ENCODE measurements around the gene OR6C6. TPM values are rescaled to one million over a fixed set of nuclear protein-coding genes. Genes with fewer than 3 reads are reported as not detected.

The OR6C6 gene
- total and polyA plus RNA-seq, 9 of the 15 experiments (the other 6 are each of a cell fraction or from before 2014, with no cell fraction given) = not detected

- no peak for TF ChIP-seq HMGXB4 (CRISPR knock-in tag; IDR thresholded peaks at IDR 0.05)
Observed at GRCh38 chr12:55336002-55336401, 39.6 kb upstream of the OR6C6 start (continued).

- no TSS peak for BruUV-seq (replicated peaks)
- TF ChIP-seq NUFIP1 (IDR thresholded peaks at IDR 0.05; ENCODE audit: partially characterized antibody) = no peak
- TF ChIP-seq ATF7 (IDR thresholded peaks at IDR 0.05) = no peak
- no peak for TF ChIP-seq MXI1 (IDR thresholded peaks at IDR 0.05; ENCODE audit: low read depth, low read length)
- TF ChIP-seq MAFK (IDR thresholded peaks at IDR 0.05; ENCODE audit: low read length) = no peak
- no peak for TF ChIP-seq ZNF239 (CRISPR knock-in tag; IDR thresholded peaks at IDR 0.05)
- no peak for TF ChIP-seq ZNF277 (CRISPR knock-in tag; IDR thresholded peaks at IDR 0.05; ENCODE audit: borderline replicate concordance)
- no peak for TF ChIP-seq SMAD1 (IDR thresholded peaks at IDR 0.05; ENCODE audit: low read depth, low read length, partially characterized antibody)
- no peak for TF ChIP-seq FUS (optimal IDR thresholded peaks at IDR 0.05; ENCODE audit: low read depth, low read length)
- TF ChIP-seq TEAD4 (IDR thresholded peaks at IDR 0.05; ENCODE audit: low read length) = no peak
- no peak for TF ChIP-seq TEAD4 (CRISPR knock-in tag; IDR thresholded peaks at IDR 0.05; ENCODE audit: borderline replicate concordance)
- intact Hi-C loops (cut with micrococcal nuclease) = no loop called here
Observed at GRCh38 chr12:55330446-55330845, 34.1 kb upstream of the OR6C6 start, which contains the start of gene OR6C3. Gene OR6C3, plus strand, starts transcription at chr12:55330746. Its CDS starts 955 bp downstream, at chr12:55331701.

More at GRCh38 chr12:55330446-55330845, 34.1 kb upstream of the OR6C6 start, which contains the start of gene OR6C3:
- H3K9me1 ChIP-seq (ENCODE audit: control insufficient read depth, insufficient read depth, low read length) = no peaks in the 10 kb centered on the region
- no peak for ATAC-seq
- no peaks in the 10 kb centered on the region for H3K4me1 ChIP-seq (replicated peaks in 1 of 2; ENCODE audit: control insufficient read depth in 2 of 2, insufficient read depth in 2 of 2, low read length in 2 of 2)
- in situ Hi-C loops (cut with MboI) = no loop called here
- H3K4me2 ChIP-seq (ENCODE audit: insufficient read depth, low read length) = no peak within 1 kb of the TSS
- FAIRE-seq = no peak
- no peaks in the 10 kb centered on the region for H3K9me3 ChIP-seq (replicated peaks; ENCODE audit: control insufficient read depth, insufficient read depth, low read depth, low read length)
- POLR2A ChIA-PET = no interaction called here
- no peak within 1 kb of the TSS for H3K9ac ChIP-seq (ENCODE audit: insufficient read depth in 1 of 2, low read depth in 2 of 2, low read length in 2 of 2)
- no peaks in the 10 kb centered on the region for H3K36me3 ChIP-seq (ENCODE audit: control insufficient read depth, insufficient read depth, low read length)
- WGBS (ENCODE audit: insufficient coverage, low coverage, missing lambda C conversion rate) = 3% methylated on average over 1 of the region's 1 CpG
- no peaks in the 10 kb centered on the region for H4K20me1 ChIP-seq (replicated peaks; ENCODE audit: control insufficient read depth, insufficient read depth, low read length)
- H2AFZ ChIP-seq (ENCODE audit: low read depth, low read length) = no peak within 1 kb of the TSS
- H3K4me3 ChIP-seq = no peak within 1 kb of the TSS
- H3K27ac ChIP-seq (ENCODE audit: extremely low read depth, low read depth, low read length) = no peak within 1 kb of the TSS
- DNase-seq (ENCODE audit: extremely low read depth in 1 of 4, low spot score in 3 of 4) = no peak
- no peaks in the 10 kb centered on the region for H3K79me2 ChIP-seq (ENCODE audit: control insufficient read depth, insufficient read depth, low read length)
- CTCF ChIA-PET (ENCODE audit: low intra/inter-chr PET ratio) = no interaction called here
- H3K27me3 ChIP-seq (ENCODE audit: control insufficient read depth in 2 of 2, insufficient read depth in 2 of 2, low read length in 2 of 2) = no peaks in the 10 kb centered on the region

Measured in K562 (cell line).